HG03565 (cell line): ENCODE measurements around the gene FNTB.

Experiments used
- ATAC-seq: cut with Tn5 transposase; IDR thresholded peaks from one replicate; pipeline ENCODE4 v1.9.1; 2021; ENCODE audit warnings: mild to moderate bottlenecking, moderate library complexity; ENCODE audit not compliant: unreplicated experiment

The FNTB gene

GRCh38 chr14:65110525-65110924 lies 123.8 kb downstream of the FNTB start:
- no peak for ATAC-seq
